ENCODE results near the gene ULK1.

Gene ULK1

DNA sequence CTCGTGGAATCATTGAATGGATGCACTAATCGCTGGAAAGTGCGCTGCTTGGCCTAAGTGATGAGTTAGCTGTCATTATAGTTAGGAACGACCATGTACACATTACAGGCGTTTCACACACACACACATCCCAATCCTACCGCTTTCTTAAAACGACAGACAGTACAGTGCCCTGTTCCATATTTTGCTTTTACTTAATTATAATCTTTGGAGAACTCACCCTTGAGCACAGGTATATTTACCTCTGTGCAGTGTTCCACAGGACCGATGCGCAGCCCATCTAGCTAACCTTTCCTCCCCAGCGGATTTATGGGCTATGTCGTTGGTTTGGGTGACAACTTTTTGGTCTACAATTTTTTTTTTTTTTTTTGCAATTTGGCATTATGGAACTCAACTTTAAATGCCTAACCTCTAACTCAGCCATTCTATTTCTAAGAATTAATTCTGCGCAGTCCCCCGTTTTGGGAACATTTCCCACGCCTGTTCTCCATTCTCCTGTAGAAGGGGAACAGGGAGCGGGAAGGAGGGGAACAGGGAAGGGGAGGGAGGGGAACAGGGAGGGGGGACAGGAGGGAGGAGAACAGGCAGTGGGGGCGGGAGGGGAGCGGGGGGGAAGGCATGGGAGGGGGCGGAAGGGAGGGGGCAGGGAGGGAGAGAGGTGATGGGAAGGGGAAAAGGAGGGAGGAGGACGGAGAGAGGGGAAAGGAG, 663 bp upstream of the ULK1 start:
- no peak for DNase-seq

GRCh38 chr12:131894981-131895639, 688 bp downstream of the ULK1 start:
- no peak for DNase-seq

GRCh38 chr12:131895640-131896079, 1.2 kb downstream of the ULK1 start:
- no peak for DNase-seq

DNA sequence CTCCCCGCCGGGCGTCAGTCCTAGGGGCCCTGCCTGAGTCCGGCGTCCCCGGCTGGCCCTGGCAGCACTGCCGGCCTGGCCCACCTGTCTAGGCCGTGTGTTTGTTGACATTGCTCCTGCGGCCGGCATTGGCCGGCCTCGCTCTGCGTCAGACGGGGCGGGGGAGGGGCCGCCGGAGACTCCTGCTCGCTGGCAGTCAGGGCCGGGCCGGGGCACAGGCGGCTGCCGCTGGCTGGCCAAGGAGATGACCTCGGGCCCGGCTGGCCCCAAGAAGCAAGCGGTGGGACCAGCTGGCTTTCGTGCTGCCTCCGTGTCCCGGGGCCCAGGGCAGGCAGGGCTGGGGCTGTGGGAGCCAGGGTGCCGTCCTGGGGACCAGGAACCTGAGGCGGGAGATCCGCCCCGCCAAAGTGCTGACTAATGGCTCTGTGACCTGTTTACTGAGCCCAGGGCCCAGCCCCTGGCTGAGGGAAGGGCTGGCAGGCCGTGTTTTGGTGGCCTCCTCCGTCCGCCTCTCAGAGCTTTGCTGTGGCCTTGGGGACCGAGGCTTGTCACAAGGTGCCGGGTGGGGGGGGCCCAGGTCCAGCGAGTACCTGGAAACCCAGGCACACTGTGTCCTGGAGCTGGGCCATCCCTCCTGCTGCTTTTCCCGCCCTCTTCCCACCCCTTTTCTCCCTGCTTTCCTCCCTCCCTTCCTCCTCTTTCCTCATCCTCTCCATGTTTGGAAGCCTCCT, 1.8 kb downstream of the ULK1 start:
- peak; percentile 2 for DNase-seq

DNA sequence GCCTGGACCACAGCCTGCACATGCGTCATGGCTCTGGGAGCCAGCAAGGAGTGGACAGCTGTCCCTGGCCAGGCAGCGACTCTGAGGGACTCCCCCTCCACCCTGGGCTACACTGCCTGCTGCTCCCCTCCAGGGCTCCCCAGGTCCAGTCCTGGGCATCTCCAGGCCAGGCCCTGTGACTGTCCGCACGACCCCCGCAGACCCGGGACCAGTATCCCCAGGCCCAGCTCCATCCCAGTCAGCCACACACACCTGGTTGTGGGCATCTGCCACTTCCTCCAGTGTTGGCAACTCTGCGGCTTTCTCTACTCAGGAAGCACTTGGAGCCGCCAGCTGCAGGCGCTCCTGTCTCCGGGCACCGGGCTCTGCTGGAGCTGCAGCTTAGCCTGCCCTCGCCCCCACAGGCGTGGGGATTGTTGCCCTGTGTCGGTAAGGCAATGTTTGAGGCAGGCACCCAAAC, 2.4 kb downstream of the ULK1 start:
- DNase-seq = no peak

- DNase-seq = no peak
These were observed 2.9 kb downstream of the ULK1 start for GRCh38 chr12:131897276-131897675.

- DNase-seq = peak; percentile 1
These were observed 3.5 kb downstream of the ULK1 start for GRCh38 chr12:131897875-131898274.

GRCh38 chr12:131900397-131900796, 6.0 kb downstream of the ULK1 start:
- DNase-seq = no peak

DNA sequence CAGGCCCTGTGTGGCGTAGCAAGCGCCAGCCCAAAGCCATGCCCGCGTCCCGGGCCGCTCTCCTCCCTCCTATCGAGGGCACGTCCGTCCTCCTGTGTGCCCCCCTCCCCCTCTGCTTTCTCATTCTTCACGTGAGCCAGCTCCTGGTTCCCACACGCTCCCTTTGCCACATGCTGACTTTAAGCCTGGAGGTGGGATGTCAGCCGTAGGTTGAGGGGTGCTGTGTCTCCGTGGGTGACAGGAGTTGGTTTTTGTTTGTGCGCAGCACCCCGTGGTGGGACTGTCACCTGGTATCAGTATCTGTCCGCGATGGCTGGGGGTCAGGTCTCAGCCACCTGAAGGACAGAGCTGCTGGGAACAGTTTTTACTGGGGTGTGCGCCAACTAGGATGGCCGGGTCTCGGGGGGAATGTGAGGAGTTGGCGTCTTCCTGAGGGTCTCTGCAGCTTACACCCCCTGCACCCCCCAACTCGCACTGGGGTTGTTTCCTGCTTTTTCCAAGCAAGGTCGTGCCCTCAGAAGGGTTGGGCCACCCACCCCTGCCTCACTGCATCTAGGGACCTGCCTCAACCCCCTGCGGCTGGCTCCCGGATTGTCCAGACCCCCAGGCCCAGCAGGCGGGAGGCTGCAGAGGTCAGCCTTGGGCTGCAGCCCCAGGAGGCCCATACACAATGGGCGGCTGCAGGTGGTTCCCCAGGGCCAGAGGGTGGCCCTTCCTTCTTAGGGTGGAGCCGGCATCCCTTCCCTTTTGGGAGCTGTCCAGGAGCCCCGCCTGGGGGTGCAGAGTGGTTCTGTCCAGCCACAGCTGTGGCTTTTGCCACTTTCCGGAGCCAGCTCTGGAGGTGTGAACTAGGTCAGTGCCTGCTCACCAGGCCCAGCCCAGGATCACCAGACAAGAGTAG, 7.3 kb downstream of the ULK1 start:
- DNase-seq = no peak

- DNase-seq = no peak
These were observed 8.2 kb downstream of the ULK1 start for GRCh38 chr12:131902332-131903241.

- DNase-seq = no peak
These were observed 9.1 kb downstream of the ULK1 start for GRCh38 chr12:131903270-131904255.

DNA sequence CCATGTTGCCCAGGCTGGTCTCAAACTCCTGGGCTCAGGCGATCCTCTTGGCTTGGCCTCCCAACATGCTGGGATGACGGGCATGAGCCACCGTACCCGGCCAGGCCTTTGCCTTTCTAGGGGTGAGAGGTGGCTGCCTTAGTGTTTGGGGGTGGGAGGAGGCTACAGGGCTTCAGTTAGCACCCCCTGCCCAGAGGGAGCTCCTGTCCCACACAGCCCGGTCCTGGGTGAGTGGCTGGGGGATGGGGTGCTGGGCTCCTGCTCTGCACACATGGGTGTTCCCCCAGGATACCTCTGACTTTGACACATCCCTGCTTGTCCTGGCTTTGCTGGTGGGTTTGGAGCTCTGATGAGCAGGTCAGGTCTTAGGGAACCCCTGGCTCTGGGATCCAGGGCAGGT, 9.9 kb downstream of the ULK1 start:
- no peak for DNase-seq

- no peak for DNase-seq
These were observed 10.7 kb downstream of the ULK1 start for GRCh38 chr12:131905081-131905629.

DNA sequence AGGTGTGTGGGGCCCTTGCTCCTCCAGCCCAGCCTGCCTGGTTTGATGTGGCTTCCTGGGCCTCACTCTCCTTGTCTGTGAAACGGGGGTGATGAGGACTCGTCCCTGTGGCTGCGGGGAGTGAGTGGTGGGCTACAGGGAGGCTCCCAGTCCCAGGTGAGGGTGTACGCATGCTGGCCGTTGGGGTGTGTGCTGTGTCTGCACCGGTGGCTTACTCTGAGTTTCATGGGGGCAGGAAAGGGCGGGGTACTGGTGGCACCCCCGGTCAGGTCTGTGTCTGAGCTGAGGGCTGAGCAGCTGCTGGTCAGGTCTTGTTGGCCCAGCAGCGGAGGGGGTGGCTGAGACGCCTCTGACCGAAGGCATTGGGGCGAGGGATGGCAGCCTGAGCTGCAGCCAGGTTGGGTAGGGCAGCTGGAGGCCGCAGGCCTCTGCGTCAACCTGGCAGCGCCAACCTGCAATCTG, 11.2 kb downstream of the ULK1 start:
- no peak for DNase-seq

GRCh38 chr12:131907379-131908091, 13.1 kb downstream of the ULK1 start:
- DNase-seq = no peak

- no peak for DNase-seq
These were observed 14.0 kb downstream of the ULK1 start for GRCh38 chr12:131908092-131909080.

DNA sequence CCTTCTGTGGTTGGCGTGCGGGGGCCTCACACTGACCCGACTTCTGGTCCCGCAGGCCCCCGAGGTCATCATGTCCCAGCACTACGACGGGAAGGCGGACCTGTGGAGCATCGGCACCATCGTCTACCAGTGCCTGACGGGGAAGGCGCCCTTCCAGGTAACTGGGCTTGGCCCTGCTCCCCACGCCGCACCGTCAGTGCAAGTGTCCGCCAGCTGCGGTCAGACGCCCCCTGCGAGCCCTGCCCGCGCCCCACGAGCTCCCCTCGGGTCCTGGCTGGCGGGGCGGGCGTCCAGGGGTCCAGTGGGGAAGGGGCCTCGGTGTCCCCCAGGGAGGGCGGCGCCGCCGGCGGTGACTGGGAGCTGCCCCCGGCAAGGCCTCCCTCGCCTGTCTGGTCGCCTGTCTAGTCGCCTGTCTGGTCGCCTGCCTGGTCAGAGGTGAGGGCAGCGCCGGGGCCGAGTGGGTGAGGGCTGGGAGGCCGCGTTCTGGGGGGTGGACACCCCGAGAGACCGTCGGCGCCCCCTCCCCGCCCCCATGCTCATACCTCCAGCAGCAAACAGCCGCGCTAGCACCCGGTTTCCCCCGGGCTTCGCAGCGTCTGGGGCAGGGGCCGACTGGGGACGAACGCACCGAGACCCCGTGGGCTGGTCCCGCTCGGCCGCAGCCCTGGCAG, 14.8 kb downstream of the ULK1 start:
- no peak for DNase-seq
